SK-N-SH treated with all-trans-retinoic acid at 6 μM for 48 hours (cell line): ENCODE results near the gene OTUD3.

Experiments
- ATAC-seq: fragments of 200-7000 bp; cut with Tn5 transposase; 3 replicates; pipeline ENCODE4 v1.9.1; 2020; ENCODE audit warnings: mild to moderate bottlenecking, moderate library complexity
- ARNTL ChIP-seq: fragments of 450-650 bp; formaldehyde crosslinking; IDR thresholded peaks from 2 replicates; pipeline ENCODE4 v1.5.0; 2020; ENCODE audit warnings: low read depth, mild to moderate bottlenecking, moderate library complexity, borderline replicate concordance
- BACH2 ChIP-seq: fragments of 250-450 bp; sonication (Bioruptor Pico); IDR thresholded peaks from 2 replicates; pipeline ENCODE4 v1.9.0; 2021; ENCODE audit warnings: mild to moderate bottlenecking, borderline replicate concordance
- CSDC2 ChIP-seq: fragments of 250-450 bp; sonication (Bioruptor Pico); IDR thresholded peaks from 2 replicates; pipeline ENCODE4 v1.5.0; 2020; ENCODE audit warnings: mild to moderate bottlenecking, moderate library complexity
- ESRRG ChIP-seq: fragments of 250-450 bp; sonication (Bioruptor Pico); IDR thresholded peaks from 2 replicates; pipeline ENCODE4 v1.6.1; 2021; ENCODE audit warnings: mild to moderate bottlenecking
- GLIS3 ChIP-seq: fragments of 250-450 bp; sonication (Bioruptor Pico); IDR thresholded peaks from 2 replicates; pipeline ENCODE4 v1.5.0; 2020; ENCODE audit warnings: mild to moderate bottlenecking, moderate library complexity
- ISL1 ChIP-seq: fragments of 250-450 bp; sonication (Bioruptor Pico); IDR thresholded peaks from 2 replicates; pipeline ENCODE4 v2.1.2; 2022; ENCODE audit warnings: mild to moderate bottlenecking, moderate library complexity
- POU6F1 ChIP-seq: fragments of 250-450 bp; sonication (Bioruptor Pico); IDR thresholded peaks from 2 replicates; pipeline ENCODE4 v1.8.0; 2021; ENCODE audit warnings: low read depth, mild to moderate bottlenecking, moderate library complexity, borderline replicate concordance
- PPARA ChIP-seq: fragments of 250-450 bp; sonication (Bioruptor Pico); IDR thresholded peaks from 2 replicates; pipeline ENCODE4 v1.5.0; 2020; ENCODE audit warnings: mild to moderate bottlenecking, borderline replicate concordance
- TCF4 ChIP-seq: fragments of 250-450 bp; sonication (Bioruptor Pico); IDR thresholded peaks from 2 replicates; pipeline ENCODE4 v1.8.0; 2021; ENCODE audit warnings: mild to moderate bottlenecking, moderate library complexity, borderline replicate concordance
- TOX ChIP-seq: fragments of 250-450 bp; sonication (Bioruptor Pico); IDR thresholded peaks from 2 replicates; pipeline ENCODE4 v1.8.0; 2021; ENCODE audit warnings: mild to moderate bottlenecking, moderate library complexity, borderline replicate concordance
- ZC3H10 ChIP-seq: fragments of 250-450 bp; sonication (Bioruptor Pico); IDR thresholded peaks from 2 replicates; pipeline ENCODE4 v1.5.1; 2021; ENCODE audit warnings: mild to moderate bottlenecking, moderate library complexity
- ZFP3 ChIP-seq: fragments of 250-450 bp; sonication (Bioruptor Pico); IDR thresholded peaks from 2 replicates; pipeline ENCODE4 v1.5.0; 2020; ENCODE audit warnings: mild to moderate bottlenecking, moderate library complexity
- ZFP30 ChIP-seq: fragments of 450-650 bp; formaldehyde crosslinking; IDR thresholded peaks from 2 replicates; pipeline ENCODE4 v1.5.0; 2022; ENCODE audit warnings: mild to moderate bottlenecking, moderate library complexity
- ZNF565 ChIP-seq: fragments of 450-650 bp; formaldehyde crosslinking; conservative IDR thresholded peaks from 2 replicates; pipeline ENCODE4 v1.5.0; 2020; ENCODE audit warnings: low read depth, mild to moderate bottlenecking, moderate library complexity
- ZNF8 ChIP-seq: fragments of 450-650 bp; formaldehyde crosslinking; IDR thresholded peaks from 2 replicates; pipeline ENCODE4 v1.5.0; 2020; ENCODE audit warnings: mild to moderate bottlenecking, moderate library complexity
- TF ChIP-seq, protein P1 (sequence below): fragments of 250-450 bp; sonication (Bioruptor Pico); IDR thresholded peaks from 2 replicates; pipeline ENCODE4 v1.5.0; 2020; ENCODE audit warnings: mild to moderate bottlenecking, moderate library complexity
- TF ChIP-seq, protein P2 (sequence below): fragments of 250-450 bp; sonication (Bioruptor Pico); IDR thresholded peaks from 2 replicates; pipeline ENCODE4 v1.8.0; 2020; ENCODE audit warnings: mild to moderate bottlenecking, moderate library complexity, borderline replicate concordance

The OTUD3 gene

DNA sequence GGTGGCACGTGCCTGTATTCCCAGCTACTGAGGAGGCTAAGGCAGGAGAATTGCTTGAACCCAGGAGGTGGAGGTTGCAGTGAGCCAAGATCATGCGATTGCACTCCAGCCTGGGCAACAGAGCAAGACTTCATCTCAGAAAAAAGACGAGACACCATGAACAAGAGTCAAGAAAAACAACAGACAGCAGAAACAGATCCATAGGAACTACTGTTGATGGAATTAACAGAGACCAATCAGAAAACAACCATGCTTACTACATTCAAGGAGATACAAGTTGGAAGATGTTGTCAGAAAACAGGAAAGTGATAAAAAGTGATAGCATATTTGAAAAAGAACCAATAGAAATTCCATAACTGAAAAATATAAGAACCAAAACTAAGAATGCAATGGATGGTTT lies 19.3 kb upstream of the OTUD3 start:
- no peak for ATAC-seq
- TF ChIP-seq, protein P1, sequence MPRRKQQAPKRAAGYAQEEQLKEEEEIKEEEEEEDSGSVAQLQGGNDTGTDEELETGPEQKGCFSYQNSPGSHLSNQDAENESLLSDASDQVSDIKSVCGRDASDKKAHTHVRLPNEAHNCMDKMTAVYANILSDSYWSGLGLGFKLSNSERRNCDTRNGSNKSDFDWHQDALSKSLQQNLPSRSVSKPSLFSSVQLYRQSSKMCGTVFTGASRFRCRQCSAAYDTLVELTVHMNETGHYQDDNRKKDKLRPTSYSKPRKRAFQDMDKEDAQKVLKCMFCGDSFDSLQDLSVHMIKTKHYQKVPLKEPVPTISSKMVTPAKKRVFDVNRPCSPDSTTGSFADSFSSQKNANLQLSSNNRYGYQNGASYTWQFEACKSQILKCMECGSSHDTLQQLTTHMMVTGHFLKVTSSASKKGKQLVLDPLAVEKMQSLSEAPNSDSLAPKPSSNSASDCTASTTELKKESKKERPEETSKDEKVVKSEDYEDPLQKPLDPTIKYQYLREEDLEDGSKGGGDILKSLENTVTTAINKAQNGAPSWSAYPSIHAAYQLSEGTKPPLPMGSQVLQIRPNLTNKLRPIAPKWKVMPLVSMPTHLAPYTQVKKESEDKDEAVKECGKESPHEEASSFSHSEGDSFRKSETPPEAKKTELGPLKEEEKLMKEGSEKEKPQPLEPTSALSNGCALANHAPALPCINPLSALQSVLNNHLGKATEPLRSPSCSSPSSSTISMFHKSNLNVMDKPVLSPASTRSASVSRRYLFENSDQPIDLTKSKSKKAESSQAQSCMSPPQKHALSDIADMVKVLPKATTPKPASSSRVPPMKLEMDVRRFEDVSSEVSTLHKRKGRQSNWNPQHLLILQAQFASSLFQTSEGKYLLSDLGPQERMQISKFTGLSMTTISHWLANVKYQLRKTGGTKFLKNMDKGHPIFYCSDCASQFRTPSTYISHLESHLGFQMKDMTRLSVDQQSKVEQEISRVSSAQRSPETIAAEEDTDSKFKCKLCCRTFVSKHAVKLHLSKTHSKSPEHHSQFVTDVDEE (CRISPR knock-in tag): no peak
- TF ChIP-seq TCF4 (CRISPR knock-in tag): no peak
- TF ChIP-seq GLIS3 (CRISPR knock-in tag): no peak

GRCh38 chr1:19864570-19865160 lies 17.5 kb upstream of the OTUD3 start:
- TF ChIP-seq CSDC2 (CRISPR knock-in tag) (no peak), ESRRG (no peak), ZFP3 (CRISPR knock-in tag) (no peak), ZNF565 (CRISPR knock-in tag) (no peak), POU6F1 (CRISPR knock-in tag) (no peak), TCF4 (CRISPR knock-in tag) (no peak), ZNF8 (CRISPR knock-in tag) (no peak), TOX (CRISPR knock-in tag) (no peak), ISL1 (no peak), BACH2 (CRISPR knock-in tag) (no peak), ARNTL (CRISPR knock-in tag) (no peak)
- TF ChIP-seq, protein P1 (CRISPR knock-in tag): no peak
- TF ChIP-seq, protein P2, sequence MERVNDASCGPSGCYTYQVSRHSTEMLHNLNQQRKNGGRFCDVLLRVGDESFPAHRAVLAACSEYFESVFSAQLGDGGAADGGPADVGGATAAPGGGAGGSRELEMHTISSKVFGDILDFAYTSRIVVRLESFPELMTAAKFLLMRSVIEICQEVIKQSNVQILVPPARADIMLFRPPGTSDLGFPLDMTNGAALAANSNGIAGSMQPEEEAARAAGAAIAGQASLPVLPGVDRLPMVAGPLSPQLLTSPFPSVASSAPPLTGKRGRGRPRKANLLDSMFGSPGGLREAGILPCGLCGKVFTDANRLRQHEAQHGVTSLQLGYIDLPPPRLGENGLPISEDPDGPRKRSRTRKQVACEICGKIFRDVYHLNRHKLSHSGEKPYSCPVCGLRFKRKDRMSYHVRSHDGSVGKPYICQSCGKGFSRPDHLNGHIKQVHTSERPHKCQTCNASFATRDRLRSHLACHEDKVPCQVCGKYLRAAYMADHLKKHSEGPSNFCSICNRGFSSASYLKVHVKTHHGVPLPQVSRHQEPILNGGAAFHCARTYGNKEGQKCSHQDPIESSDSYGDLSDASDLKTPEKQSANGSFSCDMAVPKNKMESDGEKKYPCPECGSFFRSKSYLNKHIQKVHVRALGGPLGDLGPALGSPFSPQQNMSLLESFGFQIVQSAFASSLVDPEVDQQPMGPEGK (CRISPR knock-in tag): no peak
- no peak for ATAC-seq

GRCh38 chr1:19866029-19866428 lies 16.2 kb upstream of the OTUD3 start:
- TF ChIP-seq ZFP30 (CRISPR knock-in tag): no peak
- TF ChIP-seq, protein P2 (CRISPR knock-in tag): no peak
- TF ChIP-seq CSDC2 (CRISPR knock-in tag): no peak
- TF ChIP-seq ZNF8 (CRISPR knock-in tag): no peak

DNA sequence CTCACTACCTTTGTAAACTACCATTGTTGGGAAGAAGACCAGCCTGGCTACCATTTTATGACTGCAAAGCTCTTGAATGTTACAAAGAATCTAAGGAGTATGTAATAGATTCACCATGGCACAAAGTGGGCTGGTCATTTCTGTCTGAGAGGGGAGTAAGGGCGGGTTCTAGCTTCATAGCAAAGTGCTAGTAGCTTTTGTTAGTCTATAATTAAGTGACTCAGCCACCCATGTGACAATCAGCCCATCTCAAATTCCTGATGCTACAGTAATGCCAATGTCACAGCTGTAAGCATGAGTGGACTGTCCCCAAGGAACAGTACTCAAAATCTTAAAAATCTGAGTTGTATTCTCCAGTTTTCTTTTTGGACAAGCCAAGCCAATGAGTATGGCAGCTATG lies 15.4 kb upstream of the OTUD3 start:
- ATAC-seq: no peak
- no peak for TF ChIP-seq ZFP3 (CRISPR knock-in tag)
- TF ChIP-seq PPARA (CRISPR knock-in tag): no peak
- TF ChIP-seq, protein P2 (CRISPR knock-in tag): no peak
- TF ChIP-seq CSDC2 (CRISPR knock-in tag): no peak
- TF ChIP-seq ISL1: no peak
- TF ChIP-seq, protein P1 (CRISPR knock-in tag): no peak
- TF ChIP-seq ZC3H10 (CRISPR knock-in tag): no peak

More at GRCh38 chr1:19866029-19866428, 16.2 kb upstream of the OTUD3 start:
- no peak for ATAC-seq
